Measurements from ENCODE around the gene ATP6V1G3.
"Not testable (repeated sequence)": the region's sequence is repeated elsewhere in the genome, so short reads cannot be mapped to it uniquely, and the experiment has no call there.

The ATP6V1G3 gene

DNA sequence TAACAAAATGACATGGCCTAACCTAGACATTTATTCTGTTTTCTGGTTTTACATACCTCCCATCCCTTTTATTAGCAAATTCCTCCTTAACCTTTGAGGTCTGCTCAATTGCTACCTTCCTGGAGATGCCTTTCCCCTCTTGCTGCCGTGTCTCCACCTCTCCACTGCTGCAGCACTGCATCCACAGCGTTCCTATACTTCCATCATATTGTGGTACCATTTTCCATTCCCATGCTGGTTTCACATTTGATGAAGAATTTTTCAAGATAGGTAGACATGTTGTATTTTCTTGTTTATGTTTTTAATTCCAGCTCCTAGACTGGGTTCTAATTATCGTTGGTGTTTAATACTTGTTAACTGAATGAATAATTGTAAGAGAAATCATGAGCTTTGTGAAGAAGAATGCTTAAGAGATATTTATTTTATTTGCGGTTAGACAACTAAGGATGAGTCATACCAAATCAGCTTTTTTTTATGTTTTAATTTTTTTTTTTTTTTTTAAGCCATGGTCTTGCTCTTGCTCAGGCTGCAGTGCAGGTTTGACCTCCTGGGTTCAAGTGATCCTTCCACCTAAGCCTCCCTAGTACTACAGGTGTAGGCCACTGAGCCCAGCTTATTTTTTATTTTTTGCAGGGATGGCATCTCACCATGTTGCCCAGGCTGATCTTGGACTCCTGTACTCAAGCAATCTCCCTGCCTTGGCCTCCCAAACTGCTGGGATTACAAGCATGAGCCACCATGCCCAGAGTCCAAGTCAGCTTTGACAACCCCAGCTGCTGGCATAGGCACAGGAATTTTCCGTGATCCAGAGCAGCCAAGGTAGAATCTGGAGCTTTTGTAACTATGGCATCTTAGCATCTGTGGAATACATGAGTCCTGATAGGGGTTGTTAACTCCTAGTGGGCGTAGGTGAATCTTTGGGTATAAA is 44.0 kb downstream of the ATP6V1G3 start:
- no peak for DNase-seq

DNA sequence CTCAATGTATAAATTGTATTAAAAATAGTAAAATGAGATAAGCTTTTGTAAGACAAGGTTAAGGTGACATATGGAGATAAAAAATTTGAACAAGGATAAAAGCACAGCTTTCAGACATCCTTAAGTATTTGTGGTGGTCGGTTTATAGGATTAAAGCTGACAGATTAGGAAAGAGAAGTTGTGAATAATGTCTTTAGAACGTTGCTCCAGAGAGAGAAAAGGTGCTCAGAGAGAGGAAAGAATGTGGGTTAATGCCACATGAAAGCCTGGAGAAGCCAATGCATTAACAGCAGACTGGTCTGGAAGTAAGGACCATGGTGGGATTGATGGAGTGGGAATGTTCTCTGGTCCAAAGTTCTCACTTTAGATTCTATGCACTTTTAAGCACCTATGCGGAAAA is 44.8 kb downstream of the ATP6V1G3 start:
- DNase-seq: no peak

DNA sequence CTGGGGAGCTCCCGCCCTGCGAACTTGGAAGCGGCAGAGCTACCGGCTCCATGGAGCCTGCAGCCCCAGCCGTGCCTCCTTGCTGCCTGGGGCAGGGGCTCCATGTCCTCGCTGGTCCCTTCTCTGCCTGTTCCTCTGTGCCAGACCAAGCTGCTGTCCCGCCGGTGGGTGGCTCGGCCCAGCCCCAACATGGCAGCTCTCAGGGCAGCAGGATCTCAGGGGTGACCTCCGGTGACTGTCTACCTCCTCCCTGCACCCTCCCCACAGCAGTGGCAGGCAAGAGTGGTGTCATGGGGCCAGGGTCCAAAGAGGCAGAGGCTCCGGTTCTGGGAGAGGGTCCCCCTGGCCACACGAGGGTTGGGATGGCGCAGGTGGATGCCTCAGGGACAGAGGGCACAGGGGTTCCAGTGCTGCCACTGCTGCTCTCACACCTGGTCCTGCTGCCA is 45.8 kb downstream of the ATP6V1G3 start:
- DNase-seq: no peak

DNA sequence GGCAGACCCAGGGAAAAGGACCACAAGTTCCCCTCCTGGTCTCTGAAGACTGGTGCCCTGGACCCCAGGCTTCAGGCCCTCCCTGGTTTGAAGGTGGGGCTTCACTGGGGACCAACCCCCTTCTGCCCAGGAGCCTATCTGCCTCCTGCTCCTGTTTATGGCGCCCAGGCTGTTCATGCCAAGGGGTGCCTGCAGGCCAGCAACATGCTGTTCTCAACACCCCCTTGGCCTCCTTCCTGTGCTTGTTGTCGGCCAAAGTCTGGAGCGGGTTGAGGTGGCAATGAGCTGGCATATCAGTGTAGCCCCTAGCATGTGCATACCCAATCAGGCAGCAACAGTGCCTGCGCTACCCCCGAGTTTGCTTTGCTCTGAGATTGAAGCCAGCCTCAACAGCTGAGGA is 46.3 kb downstream of the ATP6V1G3 start:
- DNase-seq: no peak

DNA sequence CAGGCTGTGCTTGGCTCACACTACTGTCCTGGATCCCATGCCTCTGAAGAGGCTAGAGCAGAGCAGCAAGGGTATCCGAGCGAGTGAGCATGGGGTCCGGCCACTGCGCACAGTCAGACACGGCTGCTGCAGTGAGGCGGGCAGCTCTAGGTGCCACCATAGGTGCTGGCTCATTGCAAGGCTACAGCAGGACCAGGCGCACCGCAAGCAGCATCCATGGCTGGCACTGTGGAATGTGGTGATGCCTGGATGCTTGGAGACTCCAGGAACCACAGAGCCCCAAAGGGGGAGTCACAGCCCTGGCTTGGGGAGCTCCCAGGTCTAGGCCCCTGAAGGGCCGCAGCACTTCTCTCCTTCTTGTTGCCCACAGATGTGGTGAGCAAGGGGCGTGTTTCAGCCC is 47.2 kb downstream of the ATP6V1G3 start:
- DNase-seq: no peak

DNA sequence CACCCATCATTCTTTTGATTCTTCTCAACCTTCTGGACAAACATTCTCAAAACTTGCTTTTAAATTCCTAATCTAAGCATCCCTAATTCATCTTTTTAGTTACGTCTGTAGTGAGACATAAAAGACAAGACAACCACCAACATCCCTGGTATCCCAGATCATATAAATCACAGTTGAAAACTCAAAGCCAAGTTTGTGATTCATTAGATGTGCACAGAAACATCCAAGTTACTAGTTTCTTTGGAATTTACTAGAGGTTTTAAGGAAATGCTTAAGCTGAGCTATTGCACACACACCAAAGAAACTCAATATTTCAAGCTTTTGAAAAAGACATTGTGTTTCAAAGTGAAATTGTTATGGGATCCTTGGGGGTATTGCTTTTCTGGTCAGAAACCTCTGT is 47.6 kb downstream of the ATP6V1G3 start:
- DNase-seq: no peak

DNA sequence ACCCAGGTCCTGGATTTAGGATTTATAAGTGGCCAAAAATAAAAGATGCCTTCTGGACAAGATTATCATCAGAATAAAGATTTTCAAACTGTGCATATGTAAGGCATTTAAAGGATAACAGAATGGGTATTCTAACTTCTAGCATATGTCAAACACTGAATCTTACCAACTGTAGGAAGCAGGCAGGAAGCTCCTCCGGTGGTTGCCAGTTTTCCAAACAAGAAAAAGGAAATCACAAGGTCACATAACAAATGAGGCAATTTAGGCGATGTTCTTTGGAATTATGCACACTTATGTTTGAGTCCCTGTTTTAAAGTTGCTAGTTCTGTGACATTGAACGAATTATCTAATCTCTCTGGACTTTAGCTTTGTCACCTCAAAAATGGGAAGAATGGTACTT is 48.9 kb downstream of the ATP6V1G3 start:
- no peak for DNase-seq

DNA sequence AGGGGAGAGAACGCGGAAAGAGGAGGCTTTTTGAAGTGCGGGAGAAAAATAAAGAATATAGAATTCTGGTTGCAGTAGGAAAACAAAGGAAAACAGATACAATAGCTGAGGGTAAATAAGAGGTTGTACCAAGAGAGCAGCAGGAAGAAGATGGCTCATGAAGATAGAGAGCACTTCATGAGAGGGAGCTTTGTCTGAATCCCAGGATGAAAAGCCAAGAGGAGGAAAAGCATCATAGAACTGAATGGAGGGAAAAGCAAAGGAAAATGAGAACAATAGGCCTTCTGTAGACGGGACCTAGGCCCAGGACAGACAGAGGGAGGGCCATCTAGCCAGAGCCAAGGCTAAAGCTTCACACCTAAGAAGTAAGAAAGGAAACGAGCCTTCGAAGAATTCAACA is 49.5 kb downstream of the ATP6V1G3 start:
- DNase-seq: no peak

DNA sequence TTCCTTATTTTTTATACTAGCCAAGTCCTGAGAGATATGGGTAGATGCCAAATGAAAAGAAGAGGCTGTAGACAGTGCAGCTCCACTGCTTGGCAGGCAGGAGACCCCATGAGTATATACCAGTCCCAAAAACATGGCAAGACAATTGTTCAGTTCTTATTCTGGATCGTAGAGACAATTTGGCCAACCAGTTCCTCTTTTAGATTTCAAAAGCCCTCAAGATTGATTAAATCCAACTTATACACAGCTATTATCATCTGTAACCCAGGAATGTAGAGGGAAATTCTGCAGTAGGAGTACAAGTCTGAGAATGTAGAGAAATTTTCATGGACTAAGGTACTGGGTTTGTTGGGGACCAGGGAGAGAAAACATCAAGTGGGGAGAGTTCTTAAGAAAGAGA is 50.3 kb downstream of the ATP6V1G3 start:
- no peak for DNase-seq

DNA sequence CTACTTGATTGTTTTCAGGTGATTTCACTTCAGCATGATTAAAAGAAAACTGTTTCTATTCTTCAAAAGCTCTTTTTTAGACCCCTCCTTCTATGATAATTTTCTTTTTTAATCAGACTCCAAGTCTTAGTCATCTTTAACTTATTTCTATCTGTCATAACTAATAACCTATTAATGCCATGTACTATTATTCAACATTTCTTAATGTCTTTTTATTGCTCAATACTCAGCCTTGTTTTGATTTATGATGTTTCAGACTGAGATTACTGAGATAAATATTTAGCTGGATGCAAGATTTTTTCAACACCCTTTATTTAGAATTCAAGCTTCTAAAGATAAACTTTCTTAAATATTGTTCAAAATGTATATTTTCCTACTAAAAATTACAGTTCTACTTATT is 53.6 kb downstream of the ATP6V1G3 start:
- no peak for DNase-seq

DNA sequence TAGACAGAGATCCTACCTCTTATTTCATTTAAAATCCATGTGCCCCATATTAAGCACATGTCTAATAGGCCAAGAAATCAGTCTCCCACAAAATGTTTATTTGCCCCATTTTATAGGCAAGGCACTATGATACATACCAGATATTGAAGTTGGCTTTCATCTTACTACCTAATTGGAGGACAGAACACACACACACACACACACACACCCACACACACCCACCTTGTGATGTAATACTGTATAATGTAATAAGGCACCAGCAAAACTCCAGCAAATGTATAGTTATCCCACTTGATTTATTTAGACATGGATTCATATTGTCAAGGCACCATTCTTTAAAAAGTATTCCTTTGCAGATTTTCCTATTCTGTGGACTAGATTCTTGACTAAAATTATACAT is 56.8 kb downstream of the ATP6V1G3 start:
- no peak for DNase-seq

DNA sequence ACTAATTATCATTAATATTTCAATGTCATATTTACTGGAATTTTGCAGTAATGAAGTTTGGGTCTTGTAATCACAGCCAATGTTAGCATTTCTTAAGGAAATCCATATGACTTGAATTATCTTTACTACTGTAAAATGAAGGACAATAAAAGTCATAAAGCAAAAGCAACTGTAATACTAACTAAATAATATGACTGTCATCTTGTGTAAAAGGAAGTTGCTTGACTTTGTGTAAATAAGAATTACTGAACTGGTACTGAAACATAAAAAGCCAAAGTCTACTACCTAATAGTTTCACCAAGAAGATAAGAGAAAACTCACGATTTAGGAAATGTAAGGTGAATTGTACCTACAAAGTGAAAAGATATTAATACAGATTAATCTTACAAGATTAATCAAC is 57.5 kb downstream of the ATP6V1G3 start:
- DNase-seq: no peak

DNA sequence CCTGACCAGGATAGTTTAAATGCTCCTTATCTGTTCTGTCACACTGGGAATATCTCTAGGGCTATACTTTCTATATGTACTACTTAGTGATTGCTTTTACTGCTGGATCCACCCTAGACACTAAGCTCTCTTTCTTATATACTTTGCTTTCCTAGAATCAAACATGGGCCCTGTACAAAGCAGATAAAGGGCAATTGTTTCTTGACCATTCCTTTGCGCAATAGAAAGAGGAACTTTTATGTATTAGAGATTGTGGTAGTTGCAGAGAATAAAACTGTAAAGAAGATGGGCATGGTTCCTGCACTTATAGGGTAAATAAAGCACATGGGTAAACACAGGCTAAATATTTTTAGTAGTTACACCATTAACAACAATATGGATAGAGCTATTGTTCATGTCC is 58.8 kb downstream of the ATP6V1G3 start:
- no peak for DNase-seq

DNA sequence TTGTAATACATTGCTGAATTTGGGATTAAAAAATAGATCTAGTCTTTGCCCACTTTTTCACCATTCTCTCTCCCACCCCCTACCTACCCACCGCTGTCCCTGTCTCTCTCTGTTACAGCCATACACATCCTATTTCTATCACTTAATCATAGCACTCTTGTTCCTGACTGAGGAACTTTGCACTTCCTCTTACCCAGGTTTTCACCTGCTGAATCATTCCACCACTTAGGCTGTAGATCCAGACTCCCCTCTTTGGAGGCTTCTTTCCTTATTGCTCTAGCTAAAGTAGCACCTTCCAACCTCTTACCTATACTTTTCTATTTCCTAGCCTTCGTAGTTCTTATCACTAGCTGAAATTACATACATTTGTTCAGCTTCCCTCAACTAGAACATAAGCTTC is 59.6 kb downstream of the ATP6V1G3 start:
- DNase-seq: no peak

DNA sequence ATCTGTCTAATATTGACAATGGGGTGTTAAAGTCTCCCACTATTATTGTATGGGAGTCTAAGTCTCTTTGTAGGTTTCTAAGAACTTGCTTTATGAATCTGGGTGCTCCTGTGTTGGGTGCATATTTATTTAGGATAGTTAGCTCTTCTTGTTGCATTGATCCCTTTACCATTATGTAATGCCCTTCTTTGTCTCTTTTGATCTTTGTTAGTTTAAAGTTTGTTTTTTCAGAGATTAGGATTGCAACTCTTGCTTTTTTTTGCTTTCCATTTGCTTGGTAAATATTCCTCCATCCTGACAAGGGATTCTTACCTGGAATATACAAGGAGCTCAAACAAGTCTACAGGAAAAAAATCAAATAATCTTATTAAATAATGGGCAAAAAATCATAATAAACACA is 63.1 kb downstream of the ATP6V1G3 start:
- DNase-seq: not testable (repeated sequence)

All from cortex of kidney (tissue), 1 donor.